SU-DHL-6 (cell line): ENCODE measurements around the gene AOC1.

Source experiments
- H2AFZ ChIP-seq: fragments of 200-600 bp; sonication (generic); 2 replicates; pipeline ENCODE4 v1.6.1; 2014; ENCODE audit warnings: low read depth, mild to moderate bottlenecking, moderate library complexity, mixed read lengths, antibody characterized with exemption, low read length; ENCODE audit not compliant: severe bottlenecking
- H3F3A ChIP-seq: fragments of 200-600 bp; shearing (Covaris generic); 2 replicates; pipeline ENCODE4 v1.6.0; 2016; ENCODE audit warnings: antibody characterized with exemption, mild to moderate bottlenecking; ENCODE audit not compliant: insufficient read depth
- H3K27ac ChIP-seq: fragments of 200-600 bp; sonication (generic); 2 replicates; pipeline ENCODE4 v1.5.1; 2016; ENCODE audit warnings: low read depth, mild to moderate bottlenecking, low read length, moderate library complexity, mixed read lengths
- H3K27me3 ChIP-seq: fragments of 200-600 bp; sonication (generic), shearing (Covaris generic); 2 replicates; pipeline ENCODE4 v1.6.0; 2014; ENCODE audit warnings: mild to moderate bottlenecking, low read length
- H3K36me3 ChIP-seq: fragments of 200-600 bp; sonication (generic); 2 replicates; pipeline ENCODE4 v1.6.1; 2014; ENCODE audit warnings: mild to moderate bottlenecking, low read length, mixed read lengths
- H3K4me2 ChIP-seq: fragments of 300-600, 200-600 bp; shearing (Covaris generic), sonication (generic); 2 replicates; pipeline ENCODE4 v1.6.0; 2014; ENCODE audit warnings: low read length, low read depth, mild to moderate bottlenecking; ENCODE audit not compliant: poor library complexity, severe bottlenecking
- H3K4me3 ChIP-seq: fragments of 200-600 bp; sonication (generic); 2 replicates; pipeline ENCODE4 v1.5.1; 2014; ENCODE audit warnings: antibody characterized with exemption, low read length, mild to moderate bottlenecking, mixed read lengths; ENCODE audit not compliant: insufficient read depth, poor library complexity, severe bottlenecking
- H3K79me2 ChIP-seq: fragments of 200-600 bp; sonication (generic); 2 replicates; pipeline ENCODE4 v1.6.1; 2014; ENCODE audit warnings: mild to moderate bottlenecking, low read length, moderate library complexity; ENCODE audit not compliant: insufficient read depth
- H3K9ac ChIP-seq: fragments of 200-600 bp; sonication (generic); 2 replicates; pipeline ENCODE4 v1.7.0; 2014; ENCODE audit warnings: mild to moderate bottlenecking, low read length
- H3K9me2 ChIP-seq: fragments of 200-600 bp; sonication (generic); replicated peaks from 2 replicates; pipeline ENCODE4 v1.6.1; 2014; ENCODE audit warnings: low read length; ENCODE audit not compliant: insufficient read depth
- H3K9me3 ChIP-seq: fragments of 200-600 bp; sonication (generic); 2 replicates; pipeline ENCODE4 v1.6.1; 2014; ENCODE audit warnings: low read length, mixed read lengths; ENCODE audit not compliant: insufficient read depth
- H4K20me1 ChIP-seq: fragments of 200-600 bp; sonication (generic); 2 replicates; pipeline ENCODE4 v1.6.1; 2014; ENCODE audit warnings: low read depth, mild to moderate bottlenecking, antibody characterized with exemption, low read length, moderate library complexity, mixed read lengths
- CTCF ChIP-seq: fragments of 200-600 bp; sonication (generic); IDR thresholded peaks from one replicate; pipeline ENCODE4 v1.5.1; 2017; ENCODE audit warnings: antibody characterized with exemption, mild to moderate bottlenecking, low read length, moderate library complexity; ENCODE audit not compliant: insufficient read depth, poor library complexity, severe bottlenecking
- EZH2phosphoT487 ChIP-seq: fragments of 200-600 bp; sonication (generic), shearing (Covaris generic); conservative IDR thresholded peaks from 2 replicates; pipeline ENCODE4 v1.6.1; 2018; ENCODE audit warnings: mild to moderate bottlenecking, antibody characterized with exemption, low read length, moderate library complexity, mixed read lengths

The AOC1 gene

GRCh38 chr7:150895809-150896208, 43.5 kb downstream of the AOC1 start:
- TF ChIP-seq EZH2phosphoT487 (no peak), CTCF (no peak)
- H3K4me3 ChIP-seq: no peak overlapping the region
- H3K27me3 ChIP-seq: no peaks in the 10 kb centered on the region
- no peaks in the 10 kb centered on the region for H4K20me1 ChIP-seq
- H3K36me3 ChIP-seq: no peaks in the 10 kb centered on the region
- no peaks in the 10 kb centered on the region for H3K79me2 ChIP-seq
- no peak overlapping the region for H2AFZ ChIP-seq
- H3F3A ChIP-seq: no peaks in the 10 kb centered on the region
- no peaks in the 10 kb centered on the region for H3K9me2 ChIP-seq
- H3K9me3 ChIP-seq: no peaks in the 10 kb centered on the region
- no peak overlapping the region for H3K9ac ChIP-seq
- no peak overlapping the region for H3K27ac ChIP-seq
- H3K4me2 ChIP-seq: no peak overlapping the region

GRCh38 chr7:150896562-150897209, 44.4 kb downstream of the AOC1 start:
- Histone ChIP-seq H3K9me3 (no peaks in the 10 kb centered on the region), H3K27ac (no peak overlapping the region), H2AFZ (no peak overlapping the region), H3K4me3 (no peak overlapping the region), H3K4me2 (peak overlapping the region; percentile 46), H3K36me3 (no peaks in the 10 kb centered on the region), H3K27me3 (no peaks in the 10 kb centered on the region), H3K9me2 (no peaks in the 10 kb centered on the region), H3F3A (no peaks in the 10 kb centered on the region), H4K20me1 (no peaks in the 10 kb centered on the region), H3K79me2 (no peaks in the 10 kb centered on the region), H3K9ac (no peak overlapping the region)
- TF ChIP-seq EZH2phosphoT487 (no peak), CTCF (no peak)

GRCh38 chr7:150897502-150898474, 45.5 kb downstream of the AOC1 start:
- H3K4me3 ChIP-seq: no peak overlapping the region
- H3K9me2 ChIP-seq: no peaks in the 10 kb centered on the region
- H2AFZ ChIP-seq: no peak overlapping the region
- H3K9me3 ChIP-seq: no peaks in the 10 kb centered on the region
- peak overlapping the region; percentile 46 for H3K4me2 ChIP-seq
- H4K20me1 ChIP-seq: no peaks in the 10 kb centered on the region
- H3K9ac ChIP-seq: no peak overlapping the region; the same call in 1 of the 2 replicates
- peak overlapping the region; percentile 69 for H3K27ac ChIP-seq
- H3K79me2 ChIP-seq: no peaks in the 10 kb centered on the region
- no peaks in the 10 kb centered on the region for H3K27me3 ChIP-seq
- no peaks in the 10 kb centered on the region for H3K36me3 ChIP-seq
- H3F3A ChIP-seq: no peaks in the 10 kb centered on the region
- no peak for TF ChIP-seq CTCF
- no peak for TF ChIP-seq EZH2phosphoT487
